ENCODE results near the gene KL. TPM values are rescaled to one million over a fixed set of nuclear protein-coding genes. Genes with fewer than 3 reads are reported as not detected.

KL gene
- total and polyA plus RNA-seq, 2 of the 8 experiments (the other 6 are each of a cell fraction or from before 2014, with no cell fraction given), result 0.02 TPM; not detected in 1

GRCh38 chr13:33087091-33087490 lies 70.9 kb downstream of the KL start:
- Histone ChIP-seq H3K27ac (ENCODE audit: low read depth, low read length) (no peak overlapping the region), H2BK5ac (ENCODE audit: low read depth, low read length) (no peak overlapping the region), H4K8ac (ENCODE audit: extremely low read depth, insufficient read depth, low read length) (no peak overlapping the region)

More at GRCh38 chr13:33087091-33087490, 70.9 kb downstream of the KL start:
- H4K91ac ChIP-seq (replicated peaks; ENCODE audit: insufficient read length, low read length), result no peak overlapping the region
- H3K79me1 ChIP-seq (ENCODE audit: low read depth, low read length), result no peaks in the 10 kb centered on the region
- no peaks in the 10 kb centered on the region for H4K20me1 ChIP-seq (replicated peaks in 1 of 2; ENCODE audit: control insufficient read depth in 1 of 2, insufficient read depth in 2 of 2, low read length in 2 of 2)
- no peaks in the 10 kb centered on the region for H3K79me2 ChIP-seq (ENCODE audit: control insufficient read depth in 1 of 2, insufficient read depth in 2 of 2, low read length in 2 of 2)
- CTCF ChIA-PET (ENCODE audit: partially characterized antibody), result no interaction called here
- H3K36me3 ChIP-seq (ENCODE audit: control insufficient read depth in 2 of 4, insufficient read depth in 4 of 4, low read length in 3 of 4), result no peaks in the 10 kb centered on the region
- H2BK15ac ChIP-seq (ENCODE audit: low read length), result no peak overlapping the region
- H3K23ac ChIP-seq (ENCODE audit: insufficient read length), result no peak overlapping the region
- H2BK120ac ChIP-seq (replicated peaks; ENCODE audit: low read depth, low read length), result no peak overlapping the region
- FAIRE-seq, result no peak
- H3K4me1 ChIP-seq (replicated peaks in 1 of 4; ENCODE audit: control insufficient read depth in 3 of 4, insufficient read depth in 4 of 4, low read length in 3 of 4), result peaks cover 0 to 4% (median 2%) of the 10 kb centered on the region in 4 experiments; a peak in 4 of 7 replicates
- H3K27me3 ChIP-seq (replicated peaks in 1 of 4; ENCODE audit: control insufficient read depth in 3 of 4, extremely low read depth in 1 of 4, insufficient read depth in 3 of 4, low read length in 3 of 4), result no peaks in the 10 kb centered on the region
- WGBS, 2 experiments (ENCODE audit: extremely low coverage in 1 of 2, insufficient coverage in 1 of 2, insufficient read length in 1 of 2, insufficient replicate concordance in 2 of 2, low coverage in 1 of 2, low lambda C conversion rate in 2 of 2, missing lambda C conversion rate in 1 of 2), result 93% methylated on average over 9 of the region's 9 CpGs; no CpG with 5 or more reads in 1 of the 2 experiments
- H2AK5ac ChIP-seq (ENCODE audit: low read depth, low read length), result no peak overlapping the region
- DNase-seq (ENCODE audit: low read depth in 1 of 2, low spot score in 2 of 2), result no peak
- H3K23me2 ChIP-seq (ENCODE audit: low read depth, low read length), result no peaks in the 10 kb centered on the region
- POLR2A ChIA-PET (ENCODE audit: partially characterized antibody), result no interaction called here
- H3K9me3 ChIP-seq (ENCODE audit: insufficient read depth in 2 of 2, low read depth in 1 of 2, low read length in 1 of 2), result no peaks in the 10 kb centered on the region
- H4K5ac ChIP-seq (ENCODE audit: insufficient read length, low read depth, low read length), result no peak overlapping the region
- H3K14ac ChIP-seq (ENCODE audit: insufficient read length), result no peak overlapping the region
- H3K9ac ChIP-seq (replicated peaks in 1 of 4; ENCODE audit: extremely low read depth in 1 of 4, low read depth in 3 of 4, low read length in 3 of 4), result no peak overlapping the region
- TF ChIP-seq SP4 (IDR thresholded peaks at IDR 0.05; ENCODE audit: low read length) (no peak), MAFK (IDR thresholded peaks at IDR 0.05; ENCODE audit: low read depth, low read length) (no peak), NRF1 (IDR thresholded peaks at IDR 0.05; ENCODE audit: low read depth, low read length) (no peak), USF2 (IDR thresholded peaks at IDR 0.05; ENCODE audit: low read length) (no peak), CEBPB (IDR thresholded peaks at IDR 0.05; ENCODE audit: low read depth, low read length) (no peak), SIX5 (IDR thresholded peaks at IDR 0.05; ENCODE audit: low read depth, low read length) (no peak), SP1 (IDR thresholded peaks at IDR 0.05; ENCODE audit: low read depth, low read length) (no peak)
- no peak overlapping the region for H2BK20ac ChIP-seq (ENCODE audit: low read length)
- no peak overlapping the region for H3K18ac ChIP-seq (ENCODE audit: extremely low read depth, low read length)
- no peak overlapping the region for H2AFZ ChIP-seq (ENCODE audit: low read length)
- H3K4me2 ChIP-seq (ENCODE audit: insufficient read depth in 1 of 2, low read depth in 2 of 2, low read length in 2 of 2), result no peak overlapping the region
- no peak overlapping the region; the same call in 1 of the 2 replicates for H2BK12ac ChIP-seq (ENCODE audit: low read depth, low read length)
- no peak overlapping the region for H3K56ac ChIP-seq (replicated peaks; ENCODE audit: insufficient read length, low read depth, low read length)
- H3K4me3 ChIP-seq (ENCODE audit: extremely low read depth in 1 of 4, insufficient read depth in 2 of 4, low read depth in 3 of 4, low read length in 4 of 4), result no peak overlapping the region
- H3K4ac ChIP-seq (replicated peaks; ENCODE audit: insufficient read length, low read depth, low read length), result no peak overlapping the region
